DOHH2 (cell line): ENCODE results near the gene POLE3.

Experiments
- H3F3A ChIP-seq: fragments of 200-600 bp; sonication (generic), shearing (Covaris generic); 2 replicates; pipeline ENCODE4 v1.6.0; 2016; ENCODE audit warnings: antibody characterized with exemption, mild to moderate bottlenecking; ENCODE audit not compliant: control insufficient read depth, insufficient read depth
- H3K27ac ChIP-seq: fragments of 200-600 bp; sonication (generic); 2 replicates; pipeline ENCODE4 v1.5.1; 2014; ENCODE audit warnings: low read depth, mild to moderate bottlenecking, low read length, moderate library complexity
- H3K27me3 ChIP-seq: fragments of 200-600 bp; sonication (generic); 2 replicates; pipeline ENCODE4 v1.6.1; 2014; ENCODE audit warnings: mild to moderate bottlenecking, low read length, mixed read lengths; ENCODE audit not compliant: control insufficient read depth
- H3K36me3 ChIP-seq: fragments of 200-600 bp; sonication (generic); 2 replicates; pipeline ENCODE4 v1.6.1; 2014; ENCODE audit warnings: mild to moderate bottlenecking, low read length, moderate library complexity, mixed read lengths; ENCODE audit not compliant: control insufficient read depth
- H3K4me1 ChIP-seq: fragments of 200-600 bp; sonication (generic); 2 replicates; pipeline ENCODE4 v1.6.1; 2014; ENCODE audit warnings: mild to moderate bottlenecking, low read length, mixed read lengths; ENCODE audit not compliant: control insufficient read depth
- H3K4me2 ChIP-seq: fragments of 200-600 bp; sonication (generic); 2 replicates; pipeline ENCODE4 v1.6.0; 2014; ENCODE audit warnings: mild to moderate bottlenecking, low read length, moderate library complexity
- H3K4me3 ChIP-seq: fragments of 200-600 bp; sonication (generic); 2 replicates; pipeline ENCODE4 v1.5.1; 2014; ENCODE audit warnings: mild to moderate bottlenecking, low read length, mixed read lengths
- H3K79me2 ChIP-seq: fragments of 200-600 bp; sonication (generic); 2 replicates; pipeline ENCODE4 v1.6.1; 2014; ENCODE audit warnings: mild to moderate bottlenecking, low read length, mixed read lengths; ENCODE audit not compliant: control insufficient read depth
- H3K9me2 ChIP-seq: fragments of 200-600 bp; sonication (generic); replicated peaks from 2 replicates; pipeline ENCODE4 v1.6.1; 2014; ENCODE audit warnings: mild to moderate bottlenecking, low read length, mixed read lengths; ENCODE audit not compliant: control insufficient read depth
- H3K9me3 ChIP-seq: fragments of 200-600 bp; sonication (generic); 2 replicates; pipeline ENCODE4 v1.6.1; 2014; ENCODE audit warnings: antibody characterized with exemption, low read length, mixed read lengths; ENCODE audit not compliant: control insufficient read depth, insufficient read depth
- H4K20me1 ChIP-seq: fragments of 200-600 bp; sonication (generic); 2 replicates; pipeline ENCODE4 v1.6.0; 2014; ENCODE audit warnings: low read depth, mild to moderate bottlenecking, antibody characterized with exemption, low read length, moderate library complexity; ENCODE audit not compliant: control insufficient read depth, insufficient read depth
- CTCF ChIP-seq: fragments of 200-600 bp; sonication (generic); IDR thresholded peaks from one replicate; pipeline ENCODE4 v1.5.1; 2014; ENCODE audit warnings: antibody characterized with exemption, mild to moderate bottlenecking, low read depth, low read length; ENCODE audit not compliant: poor library complexity, severe bottlenecking
- EZH2phosphoT487 ChIP-seq: fragments of 200-600 bp; sonication (generic); IDR thresholded peaks from 2 replicates; pipeline ENCODE4 v1.6.1; 2017; ENCODE audit warnings: borderline replicate concordance, mild to moderate bottlenecking, antibody characterized with exemption, low read length, moderate library complexity, mixed read lengths

Gene POLE3

GRCh38 chr9:113372059-113372458, 38.4 kb downstream of the POLE3 start:
- H3K4me1 ChIP-seq, result peaks cover 6% of the 10 kb centered on the region
- TF ChIP-seq EZH2phosphoT487, result no peak
- no peak for TF ChIP-seq CTCF
- no peaks in the 10 kb centered on the region for H3K9me3 ChIP-seq
- H3K79me2 ChIP-seq, result peaks cover 15% of the 10 kb centered on the region
- no peaks in the 10 kb centered on the region for H3F3A ChIP-seq
- H4K20me1 ChIP-seq, result no peaks in the 10 kb centered on the region
- H3K27ac ChIP-seq, result no peak overlapping the region
- H3K9me2 ChIP-seq, result no peaks in the 10 kb centered on the region
- no peak overlapping the region for H3K4me3 ChIP-seq
- no peaks in the 10 kb centered on the region for H3K27me3 ChIP-seq
- H3K4me2 ChIP-seq, result no peak overlapping the region
- H3K36me3 ChIP-seq, result peaks cover 29% of the 10 kb centered on the region

- no peaks in the 10 kb centered on the region for H3F3A ChIP-seq
- no peak overlapping the region for H3K27ac ChIP-seq
- H4K20me1 ChIP-seq, result no peaks in the 10 kb centered on the region
- H3K4me3 ChIP-seq, result no peak overlapping the region
- H3K36me3 ChIP-seq, result peaks cover 29% of the 10 kb centered on the region
- H3K4me2 ChIP-seq, result no peak overlapping the region
- no peaks in the 10 kb centered on the region for H3K9me2 ChIP-seq
- H3K79me2 ChIP-seq, result peaks cover 9% of the 10 kb centered on the region
- H3K4me1 ChIP-seq, result peaks cover 5% of the 10 kb centered on the region
- TF ChIP-seq EZH2phosphoT487, result no peak
- TF ChIP-seq CTCF, result no peak
- H3K27me3 ChIP-seq, result no peaks in the 10 kb centered on the region
- no peaks in the 10 kb centered on the region for H3K9me3 ChIP-seq
Observed at GRCh38 chr9:113370806-113371325, 39.6 kb downstream of the POLE3 start.

- no peak for TF ChIP-seq CTCF
- TF ChIP-seq EZH2phosphoT487, result no peak
- Histone ChIP-seq H3K4me3 (no peak overlapping the region), H3F3A (no peaks in the 10 kb centered on the region), H3K9me2 (no peaks in the 10 kb centered on the region), H4K20me1 (no peaks in the 10 kb centered on the region), H3K9me3 (no peaks in the 10 kb centered on the region), H3K36me3 (peaks cover 21% of the 10 kb centered on the region), H3K4me1 (no peaks in the 10 kb centered on the region), H3K27ac (no peak overlapping the region), H3K79me2 (no peaks in the 10 kb centered on the region), H3K4me2 (no peak overlapping the region), H3K27me3 (no peaks in the 10 kb centered on the region)
Observed at GRCh38 chr9:113369855-113370140, 40.7 kb downstream of the POLE3 start.
